GM12801 (cell line): ENCODE data around the gene ZFP36.

ENCODE experiments used
- TF ChIP-seq, protein P1 (sequence below): IDR thresholded peaks from one replicate; pipeline ENCODE4 v1.5.1; 2011; ENCODE audit warnings: control low read depth; ENCODE audit not compliant: insufficient read length; ENCODE audit errors: extremely low read depth

ZFP36 gene

DNA sequence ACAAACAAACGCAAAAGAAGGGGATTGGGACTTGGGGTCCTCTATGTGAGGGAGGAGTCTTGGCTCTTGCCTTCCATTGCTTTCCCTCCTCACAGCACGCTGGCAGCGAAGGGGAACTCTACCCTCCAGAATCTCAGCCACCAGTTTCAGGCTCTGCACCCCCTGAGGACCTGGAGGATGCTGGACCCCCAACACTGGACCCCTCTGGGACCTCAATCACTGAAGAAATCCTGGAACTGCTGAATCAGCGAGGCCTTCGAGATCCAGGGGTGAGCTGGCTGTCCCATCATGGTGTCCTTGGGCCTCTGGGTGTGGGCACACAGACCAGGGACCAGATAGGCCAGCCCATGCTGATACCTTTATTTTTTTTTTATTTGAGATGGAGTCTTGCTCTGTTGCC is 15.4 kb downstream of the ZFP36 start:
- TF ChIP-seq, protein P1, sequence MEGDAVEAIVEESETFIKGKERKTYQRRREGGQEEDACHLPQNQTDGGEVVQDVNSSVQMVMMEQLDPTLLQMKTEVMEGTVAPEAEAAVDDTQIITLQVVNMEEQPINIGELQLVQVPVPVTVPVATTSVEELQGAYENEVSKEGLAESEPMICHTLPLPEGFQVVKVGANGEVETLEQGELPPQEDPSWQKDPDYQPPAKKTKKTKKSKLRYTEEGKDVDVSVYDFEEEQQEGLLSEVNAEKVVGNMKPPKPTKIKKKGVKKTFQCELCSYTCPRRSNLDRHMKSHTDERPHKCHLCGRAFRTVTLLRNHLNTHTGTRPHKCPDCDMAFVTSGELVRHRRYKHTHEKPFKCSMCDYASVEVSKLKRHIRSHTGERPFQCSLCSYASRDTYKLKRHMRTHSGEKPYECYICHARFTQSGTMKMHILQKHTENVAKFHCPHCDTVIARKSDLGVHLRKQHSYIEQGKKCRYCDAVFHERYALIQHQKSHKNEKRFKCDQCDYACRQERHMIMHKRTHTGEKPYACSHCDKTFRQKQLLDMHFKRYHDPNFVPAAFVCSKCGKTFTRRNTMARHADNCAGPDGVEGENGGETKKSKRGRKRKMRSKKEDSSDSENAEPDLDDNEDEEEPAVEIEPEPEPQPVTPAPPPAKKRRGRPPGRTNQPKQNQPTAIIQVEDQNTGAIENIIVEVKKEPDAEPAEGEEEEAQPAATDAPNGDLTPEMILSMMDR: no peak

DNA sequence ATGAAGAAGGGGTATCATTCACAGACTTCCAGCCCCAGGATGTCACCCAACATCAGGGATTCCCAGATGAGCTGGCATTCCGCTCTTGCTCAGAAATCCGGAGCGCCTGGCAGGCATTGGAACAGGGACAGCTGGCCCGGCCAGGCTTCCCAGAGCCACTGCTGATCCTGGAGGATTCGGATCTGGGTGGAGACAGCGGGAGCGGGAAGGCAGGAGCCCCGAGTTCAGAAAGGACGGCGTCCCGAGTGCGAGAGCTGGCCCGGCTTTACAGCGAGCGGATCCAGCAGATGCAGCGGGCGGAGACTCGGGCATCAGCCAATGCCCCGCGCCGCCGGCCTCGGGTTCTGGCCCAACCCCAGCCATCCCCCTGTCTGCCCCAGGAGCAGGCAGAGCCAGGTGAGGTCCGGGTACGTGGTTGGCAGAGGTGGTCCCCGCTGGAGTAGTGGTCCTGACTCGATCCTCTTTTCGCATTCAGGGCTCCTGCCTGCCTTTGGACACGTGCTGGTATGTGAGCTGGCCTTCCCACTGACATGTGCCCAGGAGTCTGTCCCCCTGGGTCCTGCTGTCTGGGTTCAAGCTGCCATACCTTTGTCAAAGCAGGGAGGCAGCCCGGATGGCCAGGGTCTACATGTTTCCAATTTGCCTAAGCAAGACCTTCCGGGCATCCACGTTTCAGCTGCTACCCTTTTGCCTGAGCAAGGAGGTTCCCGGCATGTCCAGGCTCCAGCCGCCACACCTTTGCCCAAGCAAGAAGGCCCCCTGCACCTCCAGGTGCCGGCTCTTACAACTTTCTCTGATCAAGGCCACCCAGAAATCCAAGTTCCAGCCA is 16.8 kb downstream of the ZFP36 start:
- TF ChIP-seq, protein P1: no peak

DNA sequence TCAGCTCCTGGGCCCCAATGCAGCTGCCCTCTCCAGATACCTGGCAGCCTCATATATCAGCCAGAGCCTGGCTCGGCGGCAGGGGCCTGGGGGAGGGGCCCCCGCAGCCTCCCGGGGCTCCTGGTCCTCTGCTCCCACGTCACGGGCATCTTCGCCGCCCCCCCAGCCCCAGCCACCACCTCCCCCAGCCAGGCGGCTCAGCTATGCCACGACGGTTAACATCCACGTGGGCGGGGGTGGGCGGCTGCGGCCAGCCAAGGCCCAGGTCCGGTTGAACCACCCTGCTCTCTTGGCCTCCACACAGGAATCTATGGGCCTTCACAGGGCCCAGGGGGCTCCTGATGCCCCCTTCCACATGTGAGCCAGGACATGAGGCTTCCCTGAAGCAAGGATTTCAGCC is 18.3 kb downstream of the ZFP36 start:
- TF ChIP-seq, protein P1: no peak

DNA sequence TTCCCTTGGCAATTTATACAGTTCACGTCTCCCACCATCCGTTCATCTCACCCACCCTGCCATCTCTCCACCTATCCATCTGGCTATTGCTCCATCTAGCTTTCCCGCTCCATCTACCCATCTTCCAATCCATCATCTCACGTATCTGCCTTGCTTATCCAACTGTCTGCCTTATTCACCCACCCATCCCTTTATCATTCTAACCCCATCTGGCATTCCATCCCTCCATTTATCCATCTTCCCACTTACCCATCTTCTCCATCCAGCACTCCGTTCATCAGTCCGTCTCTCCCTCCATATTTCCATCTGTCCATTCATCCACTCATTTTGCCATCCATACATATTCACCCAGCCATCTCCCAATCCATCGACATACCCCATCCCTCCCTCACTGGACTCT is 19.1 kb downstream of the ZFP36 start:
- TF ChIP-seq, protein P1: no peak

DNA sequence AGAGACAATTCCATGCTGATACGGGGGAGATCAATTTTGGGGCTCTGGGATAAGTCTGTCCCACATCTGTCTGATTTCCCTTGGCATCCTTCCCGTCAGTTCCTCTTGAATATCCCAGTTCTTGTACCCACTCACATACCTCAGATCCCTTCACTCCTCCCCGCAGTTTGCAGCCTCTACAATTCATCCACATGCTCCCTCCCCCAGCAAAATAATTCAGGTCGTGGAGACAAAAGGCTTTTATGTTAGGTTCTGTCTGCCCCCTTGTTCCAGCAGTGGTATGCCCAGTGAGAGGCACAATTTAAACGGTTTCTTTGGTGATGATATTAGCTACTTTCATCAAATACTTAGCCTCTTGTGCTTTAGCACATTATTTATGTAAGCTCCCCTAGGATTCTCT is 19.5 kb downstream of the ZFP36 start:
- TF ChIP-seq, protein P1: no peak

DNA sequence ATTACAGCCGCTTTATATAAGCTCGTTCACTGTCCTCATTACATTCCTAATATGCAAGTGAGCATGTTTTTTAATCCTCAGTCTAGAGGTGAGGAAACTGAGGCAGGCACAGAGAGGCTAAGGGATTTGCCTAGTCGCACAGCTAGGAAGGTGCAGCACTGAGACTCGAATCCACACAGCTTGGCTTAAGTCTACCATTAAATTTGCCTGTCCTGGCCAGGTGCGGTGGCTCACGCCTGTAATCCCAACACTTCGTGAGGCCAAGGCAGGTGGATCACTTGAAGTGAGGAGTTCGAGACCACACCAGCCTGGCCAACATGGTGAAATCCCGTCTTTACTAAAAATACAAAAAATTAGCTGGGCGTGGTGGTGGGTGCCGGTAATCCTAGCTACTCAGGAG is 21.1 kb downstream of the ZFP36 start:
- TF ChIP-seq, protein P1: no peak

GRCh38 chr19:39428283-39429112 is 21.9 kb downstream of the ZFP36 start:
- TF ChIP-seq, protein P1: no peak
